ENCODE data around the gene WFIKKN1.
A peak's percentile ranks its signal among the peaks of the same experiment; 100 is the strongest.

The WFIKKN1 gene

DNA sequence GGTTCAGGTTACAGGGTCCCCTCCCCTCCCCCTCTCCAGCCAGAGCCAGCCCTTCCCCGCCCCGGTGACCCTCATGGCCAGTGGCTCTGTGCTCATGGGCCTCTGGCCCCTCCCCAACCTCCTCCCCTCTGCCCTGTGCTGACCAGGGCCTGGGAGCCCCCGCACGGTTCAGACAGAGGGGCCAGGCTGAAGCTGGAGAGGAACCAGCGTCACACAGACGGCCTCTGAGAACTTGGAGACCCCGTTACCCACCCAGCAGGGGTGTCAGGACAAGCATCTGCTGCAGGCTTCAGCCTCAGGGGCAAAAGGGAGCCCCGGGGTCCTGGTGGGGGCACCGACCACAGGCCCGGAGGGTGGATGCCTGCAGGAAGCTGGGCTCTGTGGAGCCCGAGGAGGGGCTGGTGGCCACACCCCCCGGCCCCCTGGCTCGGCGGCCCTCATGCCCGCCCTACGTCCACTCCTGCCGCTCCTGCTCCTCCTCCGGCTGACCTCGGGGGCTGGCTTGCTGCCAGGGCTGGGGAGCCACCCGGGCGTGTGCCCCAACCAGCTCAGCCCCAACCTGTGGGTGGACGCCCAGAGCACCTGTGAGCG lies at the start of gene WFIKKN1:
Gene WFIKKN1 (plus strand): TSS at position 171 of the 591 bp plus-strand sequence. CDS start 269 bp downstream, at position 440.
- no peak for DNase-seq

- no peak for DNase-seq
Measured at GRCh38 chr16:582218-582613, 48.6 kb upstream of the WFIKKN1 start.

GRCh38 chr16:582614-583331 lies 48.0 kb upstream of the WFIKKN1 start:
- no peak for DNase-seq

DNA sequence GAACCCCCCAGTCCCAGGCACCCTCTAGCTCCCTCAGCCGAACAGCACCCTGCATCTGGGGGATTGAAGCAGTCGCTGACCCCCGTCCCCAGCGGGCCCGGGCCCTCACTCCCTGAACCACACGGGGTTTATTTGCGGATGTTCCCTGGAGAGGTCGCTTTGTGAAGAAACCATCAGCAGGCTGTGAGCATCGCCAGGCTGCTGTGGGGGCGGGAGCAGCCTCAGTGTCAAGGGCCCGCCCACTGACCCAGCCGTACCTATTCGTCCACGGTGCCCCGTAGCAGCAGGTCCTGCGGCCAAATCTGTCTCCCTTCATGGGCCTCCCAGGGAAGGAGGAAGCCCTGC lies 47.3 kb upstream of the WFIKKN1 start:
- no peak for DNase-seq

GRCh38 chr16:583815-584591 lies 46.8 kb upstream of the WFIKKN1 start:
- no peak for DNase-seq

DNA sequence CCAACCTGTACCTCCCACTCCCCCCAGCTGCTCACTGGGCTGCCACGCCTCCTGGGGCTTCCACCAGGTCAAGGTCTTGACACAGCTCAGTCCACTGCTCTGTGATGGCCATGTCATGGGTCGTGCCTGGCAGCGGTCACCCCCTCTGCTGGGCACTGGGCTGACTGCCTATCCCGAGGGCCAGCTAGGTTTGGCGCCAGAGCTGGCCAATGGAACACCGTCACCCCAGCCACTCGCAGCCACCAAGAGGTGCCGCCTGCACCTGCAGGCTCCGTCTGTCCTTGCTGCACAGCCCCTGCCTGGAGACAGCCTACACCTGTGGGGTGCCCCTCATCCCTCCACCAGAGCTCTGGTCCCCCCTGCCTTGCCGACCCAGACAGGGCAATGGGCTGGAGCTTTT lies 45.4 kb upstream of the WFIKKN1 start:
- no peak for DNase-seq

DNA sequence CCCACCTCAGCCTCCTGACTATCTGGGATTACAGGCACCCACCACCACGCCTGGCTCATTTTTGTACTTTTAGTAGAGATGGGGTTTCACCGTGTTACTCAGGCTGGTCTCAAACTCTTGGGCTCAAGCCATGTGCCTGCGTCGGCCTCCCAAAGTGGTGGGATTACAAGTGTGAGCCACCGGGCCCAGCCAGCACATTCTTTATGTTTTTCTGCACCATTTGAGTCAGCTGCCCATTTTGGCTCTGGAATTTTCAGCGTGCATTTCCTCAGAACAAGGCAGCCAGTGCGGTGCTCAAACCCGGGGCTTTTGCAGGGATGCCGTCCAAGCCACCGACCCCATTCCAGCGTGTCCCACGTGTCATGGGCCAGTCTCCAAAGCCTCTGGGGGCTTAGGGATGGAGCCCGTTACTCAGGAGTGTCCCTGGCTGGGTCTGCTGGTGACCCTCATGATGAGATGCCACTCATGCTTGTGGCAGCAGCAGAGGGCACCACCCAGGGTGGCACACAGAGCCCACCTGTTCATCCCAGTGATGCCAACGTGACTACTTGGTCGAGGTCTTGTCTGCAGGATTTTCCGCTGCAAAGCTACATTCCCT lies 44.6 kb upstream of the WFIKKN1 start:
- no peak for DNase-seq

DNA sequence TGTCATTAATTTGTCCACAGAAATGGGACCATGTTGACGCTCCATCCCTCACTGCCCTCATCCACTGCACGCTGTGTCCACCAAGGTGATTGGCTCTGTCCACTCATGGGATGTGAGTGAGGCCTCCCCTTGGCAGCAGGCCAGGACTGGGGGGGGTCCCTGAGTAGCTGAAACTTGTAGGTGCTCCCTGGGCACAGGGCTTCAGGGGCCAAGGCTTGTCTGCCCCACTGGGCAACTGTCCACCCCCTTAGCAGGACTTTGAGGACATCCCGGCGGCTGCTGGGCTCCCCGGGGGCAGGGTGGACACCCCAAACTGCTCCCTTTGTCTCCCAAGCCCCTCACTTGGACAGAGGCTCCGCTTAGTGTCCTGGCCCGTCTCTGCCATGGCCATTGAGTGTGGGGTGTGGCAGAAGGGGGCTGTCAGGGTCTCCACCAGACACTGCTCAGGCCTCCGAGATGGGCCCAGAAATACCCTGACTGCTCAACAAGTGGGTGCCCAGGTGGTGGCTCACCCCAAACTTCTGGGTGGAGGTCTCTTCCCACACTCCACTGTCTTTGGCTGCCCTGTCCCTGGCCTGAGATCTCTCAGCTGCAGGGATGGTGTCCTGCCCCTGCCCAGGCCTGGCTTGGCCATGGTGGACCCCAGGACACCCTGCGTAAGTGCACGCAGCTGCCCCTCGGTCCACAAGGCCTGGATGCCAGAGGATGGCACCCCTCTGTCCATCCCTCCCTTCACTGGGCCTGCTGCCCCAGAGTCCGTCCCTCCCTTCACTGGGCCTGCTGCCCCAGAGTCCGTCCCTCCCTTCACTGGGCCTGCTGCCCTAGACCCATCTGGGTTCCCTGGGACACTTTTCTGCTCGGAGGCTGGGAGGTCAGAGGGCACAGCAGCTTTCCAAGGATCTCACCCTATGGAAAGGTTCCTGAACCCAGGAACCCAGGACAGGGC lies 43.9 kb upstream of the WFIKKN1 start:
- no peak for DNase-seq

DNA sequence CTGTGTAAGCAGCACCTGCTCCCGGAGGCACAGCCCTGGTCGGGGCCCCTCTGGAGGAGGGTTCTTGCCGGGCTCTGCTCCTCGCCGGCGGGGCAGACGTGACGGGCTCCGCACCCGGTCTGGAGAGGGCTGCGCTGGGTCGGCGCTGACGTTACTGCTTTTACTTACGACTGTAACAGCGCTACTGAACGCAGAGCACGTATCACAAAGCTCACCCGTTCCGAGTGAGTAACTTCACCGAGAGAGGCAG lies 42.2 kb upstream of the WFIKKN1 start:
- peak; percentile 66 for DNase-seq

DNA sequence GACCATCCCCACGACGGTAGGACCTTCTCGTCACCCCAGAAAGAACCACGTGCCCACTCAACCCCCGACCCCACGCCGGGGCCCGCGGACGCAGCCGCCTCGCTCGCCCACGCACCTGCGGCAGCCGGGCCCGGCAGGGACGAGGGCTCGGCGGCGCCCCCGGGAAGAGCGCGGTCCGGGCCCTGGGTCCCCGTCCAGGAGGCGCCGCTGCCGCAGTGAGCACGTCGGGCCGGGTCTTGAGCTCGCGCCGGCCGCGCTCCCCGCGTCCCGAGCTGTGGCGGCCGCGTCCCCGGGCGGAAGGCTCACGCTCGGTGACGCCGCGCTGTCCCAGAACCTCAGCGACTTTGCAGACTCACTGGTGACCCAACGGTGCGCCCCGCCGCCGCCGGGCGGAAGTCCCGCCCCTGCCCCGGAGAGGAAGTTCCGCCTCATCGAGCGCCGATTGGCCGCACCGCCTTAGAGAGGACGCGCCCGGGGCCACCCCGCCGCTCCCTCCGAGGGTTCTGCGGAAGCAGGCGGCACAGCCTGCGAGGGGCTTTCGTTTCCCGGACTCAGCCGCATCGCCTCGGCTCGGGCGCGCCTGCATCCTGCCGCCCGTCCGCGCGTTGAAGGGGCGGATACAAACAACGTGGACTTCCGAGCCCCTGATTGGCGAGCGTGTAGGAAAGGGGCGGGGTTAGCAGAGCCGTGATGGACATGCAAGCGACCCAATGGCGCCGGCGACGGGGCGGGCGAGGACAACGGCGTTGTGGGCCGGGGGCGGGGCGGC lies 41.7 kb upstream of the WFIKKN1 start:
- peak; percentile 97 for DNase-seq

DNA sequence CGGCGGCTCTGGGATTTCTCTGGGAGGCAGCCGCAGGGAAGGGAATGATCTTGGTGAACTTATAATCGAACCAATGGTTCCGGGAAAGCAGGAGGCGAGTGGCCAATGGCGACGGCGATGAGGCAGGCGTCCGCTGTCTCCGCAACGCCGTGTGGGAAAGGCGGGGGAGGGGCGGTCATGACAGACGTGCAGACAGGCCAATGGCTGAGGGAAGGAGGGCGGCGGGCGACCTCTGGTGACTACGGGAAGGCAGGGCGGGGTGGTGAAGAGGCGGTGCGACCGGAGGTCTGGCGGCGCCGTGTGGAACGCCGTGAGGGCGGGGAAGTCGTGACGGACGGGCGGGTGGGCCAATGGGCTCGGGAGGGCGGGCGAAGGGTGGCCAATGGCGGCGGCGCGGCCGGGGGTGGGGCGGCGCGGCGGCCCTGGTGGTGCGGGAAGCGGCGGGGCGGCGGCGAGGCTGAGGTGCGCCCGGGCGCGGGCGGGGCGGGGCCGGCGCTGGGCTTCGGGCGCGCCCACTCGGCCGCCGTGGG lies 41.1 kb upstream of the WFIKKN1 start, which contains the start of gene RAB40C:
Gene RAB40C (plus strand): TSS at position 409 of the 530 bp plus-strand sequence. CDS start 226 bp downstream, outside the sequence.
- peak; percentile 99 for DNase-seq

- no peak for DNase-seq
Measured at GRCh38 chr16:590188-590814, 40.5 kb upstream of the WFIKKN1 start.

- no peak for DNase-seq
Measured at GRCh38 chr16:590815-591200, 40.0 kb upstream of the WFIKKN1 start.

DNA sequence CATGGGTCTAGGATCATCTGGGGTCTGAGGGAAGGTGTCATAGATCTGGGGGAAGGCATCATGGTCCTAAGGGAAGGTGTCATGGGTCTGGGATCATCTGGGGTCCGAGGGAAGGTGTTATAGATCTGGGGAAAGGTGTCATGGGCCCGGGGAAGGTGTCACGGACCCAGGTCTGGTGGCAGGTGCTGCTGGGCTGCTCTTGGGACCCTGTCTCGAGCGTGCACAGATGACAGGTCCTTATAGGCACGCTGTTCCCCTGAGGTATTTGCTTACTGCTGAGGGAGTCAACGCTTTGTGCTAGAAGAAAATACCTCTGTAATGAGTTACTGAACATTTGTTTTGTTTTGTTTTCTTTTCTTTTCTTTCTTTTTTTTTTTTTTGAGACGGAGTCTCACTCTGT lies 39.6 kb upstream of the WFIKKN1 start:
- DNase-seq, result no peak

DNA sequence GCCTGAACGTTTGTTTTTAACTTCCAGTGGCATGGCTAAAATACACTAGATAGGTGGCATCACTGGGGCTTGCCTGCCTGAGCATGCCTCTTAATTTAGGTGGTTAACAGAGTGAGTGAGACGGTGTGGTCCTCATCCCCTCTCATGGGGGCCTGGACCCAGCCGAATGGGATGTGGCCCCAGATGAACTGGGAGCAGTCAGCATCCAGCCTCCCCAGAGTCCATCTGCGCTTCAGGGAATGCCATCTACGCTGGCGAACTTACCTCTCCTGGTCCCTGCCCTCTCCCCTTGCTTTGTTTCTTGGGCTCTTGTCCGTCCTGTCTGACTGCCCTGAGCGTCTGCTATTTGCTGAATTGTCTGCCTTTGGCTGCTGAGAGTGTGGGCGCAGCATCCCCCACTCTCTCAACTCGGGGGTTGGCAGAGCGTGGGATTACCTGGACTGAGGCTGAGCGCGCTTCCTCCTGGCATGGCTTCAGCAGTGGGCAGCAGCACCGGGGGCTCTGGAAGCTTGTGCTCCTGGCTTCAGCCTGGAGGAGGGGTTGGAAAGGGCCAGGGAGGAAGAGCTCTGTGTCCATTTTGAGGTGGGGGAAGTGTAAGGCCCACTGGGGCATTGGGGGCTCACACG lies 38.8 kb upstream of the WFIKKN1 start:
- DNase-seq, result no peak

DNA sequence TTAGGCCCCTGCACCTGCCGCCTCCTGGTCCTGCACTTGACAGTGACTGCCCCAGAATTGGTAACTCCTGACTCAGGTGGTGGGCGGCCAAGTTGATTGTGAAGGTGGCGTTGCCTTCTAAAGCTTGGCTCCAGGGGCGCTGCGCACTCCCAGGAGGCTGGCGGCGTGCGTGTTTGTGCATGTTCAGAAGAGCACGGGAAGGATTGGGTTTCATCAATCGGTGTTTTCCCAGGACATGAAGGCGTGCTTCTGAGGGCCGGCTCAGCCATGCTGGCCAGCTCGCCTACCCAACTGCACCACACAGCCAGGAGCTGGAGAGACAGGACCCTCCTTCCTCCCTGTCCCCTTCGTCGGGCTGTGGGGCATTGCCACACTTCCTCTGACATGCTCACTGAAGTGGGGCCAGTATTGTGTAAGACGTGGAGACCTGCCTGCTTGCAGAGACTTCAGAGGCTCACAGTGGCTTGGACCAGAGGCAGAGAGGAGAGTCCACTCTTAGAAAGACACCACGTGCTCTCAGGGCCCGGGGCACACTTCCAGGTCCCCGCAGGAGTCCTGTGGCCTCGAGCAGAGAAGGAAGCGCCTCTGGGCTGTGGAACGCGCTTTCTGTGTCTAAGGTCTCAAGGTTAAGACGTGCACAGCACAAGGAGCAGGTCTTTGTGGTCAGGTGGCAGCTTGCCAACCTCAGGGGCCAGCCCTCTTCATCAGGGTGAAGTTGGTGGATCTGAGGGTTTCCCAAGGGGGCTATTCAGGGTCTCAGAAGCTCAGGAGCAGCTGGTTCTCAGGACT lies 38.1 kb upstream of the WFIKKN1 start:
- no peak for DNase-seq

GRCh38 chr16:593406-593805 lies 37.4 kb upstream of the WFIKKN1 start:
- DNase-seq, result no peak

GRCh38 chr16:593807-594206 lies 37.0 kb upstream of the WFIKKN1 start:
- no peak for DNase-seq

DNA sequence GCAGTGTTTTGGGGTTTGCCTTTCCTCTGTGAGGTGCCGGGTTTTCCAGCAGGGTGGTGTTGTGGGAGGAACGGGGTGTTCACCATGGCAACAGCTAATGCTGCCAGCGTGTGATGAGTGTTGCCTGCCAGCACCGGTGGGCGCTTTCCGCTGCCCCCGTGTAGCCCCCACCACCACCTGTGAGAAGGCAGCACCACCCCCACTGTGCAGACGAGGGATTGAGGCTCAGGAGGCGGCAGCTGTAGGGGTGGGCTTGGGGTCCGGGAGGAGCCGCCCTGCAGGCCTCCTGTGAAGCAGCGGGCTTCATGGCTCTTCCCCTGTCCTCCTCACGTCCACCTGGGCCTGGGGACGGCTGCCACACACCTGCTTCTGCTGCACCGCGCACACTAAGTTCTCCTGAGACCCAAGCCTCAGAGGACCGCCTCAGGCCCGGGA lies 35.7 kb upstream of the WFIKKN1 start:
- DNase-seq, result no peak
